HL-60 (cell line): ENCODE measurements around the gene RSPO4.

ENCODE experiments used
- CTCF ChIP-seq: IDR thresholded peaks from one replicate; pipeline ENCODE4 v1.5.1; 2011; ENCODE audit warnings: low read length, control low read depth, inconsistent platforms; ENCODE audit not compliant: insufficient read depth
- GABPA ChIP-seq: IDR thresholded peaks from 2 replicates; pipeline ENCODE4 v1.6.1; 2012; ENCODE audit warnings: low read depth
- POLR2AphosphoS5 ChIP-seq: IDR thresholded peaks from 2 replicates; pipeline ENCODE4 v1.6.1; 2012; ENCODE audit warnings: low read depth
- REST ChIP-seq: IDR thresholded peaks from 2 replicates; pipeline ENCODE4 v1.6.1; 2012; ENCODE audit warnings: low read depth; ENCODE audit not compliant: insufficient replicate concordance

- TF ChIP-seq CTCF (no peak), GABPA (no peak), POLR2AphosphoS5 (no peak), REST (no peak)
Observed at GRCh38 chr20:955111-955510, 47.0 kb downstream of the RSPO4 start.
